ENCODE results near the gene LCAT.

The LCAT gene

GRCh38 chr16:67968400-67969253 is 24.7 kb upstream of the LCAT start, which contains the start of gene SLC12A4:
SLC12A4 (minus strand) TSS chr16:67968637; CDS start chr16:67968553, 84 bp downstream.
- peak; percentile 98 for DNase-seq (ENCODE audit: low spot score)

- DNase-seq (ENCODE audit: low spot score), result peak; percentile 83
These were observed 24.1 kb upstream of the LCAT start for GRCh38 chr16:67967958-67968399.

GRCh38 chr16:67967183-67967957 is 23.4 kb upstream of the LCAT start:
- DNase-seq (ENCODE audit: low spot score), result no peak

- DNase-seq (ENCODE audit: low spot score), result peak; percentile 70
These were observed 22.7 kb upstream of the LCAT start for GRCh38 chr16:67966549-67967182.

- DNase-seq (ENCODE audit: low spot score), result no peak
These were observed 22.0 kb upstream of the LCAT start for GRCh38 chr16:67965668-67966548.

GRCh38 chr16:67964477-67965131 is 20.7 kb upstream of the LCAT start:
- DNase-seq (ENCODE audit: low spot score), result no peak

- DNase-seq (ENCODE audit: low spot score), result no peak
These were observed 19.9 kb upstream of the LCAT start for GRCh38 chr16:67963662-67964321.

- DNase-seq (ENCODE audit: low spot score), result no peak
These were observed 19.4 kb upstream of the LCAT start for GRCh38 chr16:67963292-67963661.

GRCh38 chr16:67962135-67962534 is 18.2 kb upstream of the LCAT start:
- DNase-seq (ENCODE audit: low spot score), result no peak

GRCh38 chr16:67961551-67961957 is 17.6 kb upstream of the LCAT start:
- DNase-seq (ENCODE audit: low spot score), result no peak

- DNase-seq (ENCODE audit: low spot score), result peak; percentile 91
These were observed 15.8 kb upstream of the LCAT start for GRCh38 chr16:67959536-67960329.

GRCh38 chr16:67957622-67958021 is 13.7 kb upstream of the LCAT start:
- no peak for DNase-seq (ENCODE audit: low spot score)

GRCh38 chr16:67954421-67955196 is 10.7 kb upstream of the LCAT start:
- no peak for DNase-seq (ENCODE audit: low spot score)

- DNase-seq (ENCODE audit: low spot score), result no peak
These were observed 9.9 kb upstream of the LCAT start for GRCh38 chr16:67953641-67954375.

- no peak for DNase-seq (ENCODE audit: low spot score)
These were observed 7.6 kb upstream of the LCAT start for GRCh38 chr16:67951485-67951884.

- DNase-seq (ENCODE audit: low spot score), result no peak
These were observed 6.5 kb upstream of the LCAT start for GRCh38 chr16:67950335-67950843.

GRCh38 chr16:67949645-67950044 is 5.7 kb upstream of the LCAT start:
- no peak for DNase-seq (ENCODE audit: low spot score)

GRCh38 chr16:67948015-67948414 is 4.1 kb upstream of the LCAT start:
- DNase-seq (ENCODE audit: low spot score), result no peak
